Fibroblast of lung (primary cell): ENCODE data around the gene SLC25A42. TPM values are rescaled to one million over a fixed set of nuclear protein-coding genes. Genes with fewer than 3 reads are reported as not detected.
"Not testable (repeated sequence)": the region's sequence is repeated elsewhere in the genome, so short reads cannot be mapped to it uniquely, and the experiment has no call there.

Experiments used
- DNase-seq, 2 donors: peaks; one replicate each; pipeline versions ENCODE4 v3.0.0 to v3.0.0-alpha.2; 2010; ENCODE audit warnings: low read depth in 2 of 2
- H2AFZ ChIP-seq: 2 replicates; pipeline ENCODE4 v1.5.1; 2012; ENCODE audit warnings: low read length, control low read depth, inconsistent platforms
- H3K27ac ChIP-seq: 2 replicates; pipeline ENCODE4 v1.5.1; 2011; ENCODE audit warnings: low read length, control low read depth; ENCODE audit not compliant: insufficient read depth
- H3K27me3 ChIP-seq: 2 replicates; pipeline ENCODE4 v1.5.1; 2011; ENCODE audit warnings: mild to moderate bottlenecking, low read length; ENCODE audit not compliant: control insufficient read depth, insufficient read depth
- H3K36me3 ChIP-seq: 2 replicates; pipeline ENCODE4 v1.5.1; 2011; ENCODE audit warnings: low read length; ENCODE audit not compliant: control insufficient read depth, insufficient read depth
- H3K4me1 ChIP-seq: 2 replicates; pipeline ENCODE4 v1.5.1; 2011; ENCODE audit warnings: low read length; ENCODE audit not compliant: control insufficient read depth, insufficient read depth; ENCODE audit errors: extremely low read depth
- H3K4me2 ChIP-seq: 2 replicates; pipeline ENCODE4 v1.5.1; 2011; ENCODE audit warnings: low read length, control low read depth; ENCODE audit not compliant: insufficient read depth; ENCODE audit errors: extremely low read depth
- H3K4me3 ChIP-seq, 4 experiments: fragments of 200-600 bp in 1 of 4; sonication (generic) in 1 of 4; replicated peaks in 1 of 4; 2 replicates each; pipeline ENCODE4 v1.5.1; 2011 to 2016; ENCODE audit warnings: low read length in 4 of 4, low read depth in 3 of 4, mild to moderate bottlenecking in 3 of 4, control low read depth in 2 of 4, inconsistent platforms in 1 of 4, mixed read lengths in 1 of 4; ENCODE audit not compliant: insufficient read depth in 1 of 4; ENCODE audit errors: control extremely low read depth in 1 of 4
- H3K79me2 ChIP-seq: 2 replicates; pipeline ENCODE4 v1.5.1; 2012; ENCODE audit warnings: mild to moderate bottlenecking, low read length, inconsistent platforms; ENCODE audit not compliant: control insufficient read depth, insufficient read depth
- H3K9ac ChIP-seq: 2 replicates; pipeline ENCODE4 v1.5.1; 2011; ENCODE audit warnings: mild to moderate bottlenecking, low read length, control low read depth; ENCODE audit not compliant: insufficient read depth
- H3K9me3 ChIP-seq: 2 replicates; pipeline ENCODE4 v1.5.1; 2012; ENCODE audit warnings: low read depth, low read length; ENCODE audit not compliant: control insufficient read depth, insufficient read depth
- H4K20me1 ChIP-seq: 2 replicates; pipeline ENCODE4 v1.5.1; 2011; ENCODE audit warnings: low read length; ENCODE audit not compliant: control insufficient read depth, insufficient read depth; ENCODE audit errors: extremely low read depth
- EZH2 ChIP-seq: IDR thresholded peaks from 2 replicates; pipeline ENCODE4 v1.5.1; 2012; ENCODE audit warnings: low read length, control low read depth, mild to moderate bottlenecking; ENCODE audit errors: missing control alignments
- polyA minus RNA-seq: library from RNA; depleted of rRNA, polyadenylated mRNA; stranded (reverse); fragments of >200 nt; gene quantifications from 2 replicates; pipeline ENCODE4 v1.2.3, GENCODE V29; 2011; ENCODE audit warnings: low replicate concordance
- polyA plus RNA-seq, 2 donors: library from polyadenylated mRNA; depleted of rRNA in 1 of 2; stranded (reverse) in 1 of 2; unstranded in 1 of 2; fragments of >200 nt; gene quantifications; 2 replicates each; pipeline ENCODE4 v1.2.1, GENCODE V29; 2011 to 2012; ENCODE audit warnings: missing spikeins in 1 of 2
- total RNA-seq: library from RNA; depleted of rRNA; stranded (reverse); fragments of >200 nt; gene quantifications from 2 replicates; pipeline ENCODE4 v1.2.1, GENCODE V29; 2014
- TF ChIP-seq, protein P1 (sequence below), 2 donors: IDR thresholded peaks in 1 of 2; conservative IDR thresholded peaks in 1 of 2; 1 replicate in 1 of 2; 2 replicates in 1 of 2; pipeline ENCODE4 v1.5.1; 2011 to 2012; ENCODE audit warnings: low read length in 2 of 2, control low read depth in 1 of 2, inconsistent platforms in 1 of 2, low read depth in 1 of 2, mild to moderate bottlenecking in 1 of 2

SLC25A42 gene
- total RNA-seq (4.9 and 7.1 TPM in 2 replicates), polyA plus RNA-seq (3.5 and 3.6 TPM in 2 replicates), polyA minus RNA-seq (4.8 and 11.4 TPM in 2 replicates)
- polyA plus RNA-seq (2012): 5.6 and 5.9 TPM in 2 replicates

DNA sequence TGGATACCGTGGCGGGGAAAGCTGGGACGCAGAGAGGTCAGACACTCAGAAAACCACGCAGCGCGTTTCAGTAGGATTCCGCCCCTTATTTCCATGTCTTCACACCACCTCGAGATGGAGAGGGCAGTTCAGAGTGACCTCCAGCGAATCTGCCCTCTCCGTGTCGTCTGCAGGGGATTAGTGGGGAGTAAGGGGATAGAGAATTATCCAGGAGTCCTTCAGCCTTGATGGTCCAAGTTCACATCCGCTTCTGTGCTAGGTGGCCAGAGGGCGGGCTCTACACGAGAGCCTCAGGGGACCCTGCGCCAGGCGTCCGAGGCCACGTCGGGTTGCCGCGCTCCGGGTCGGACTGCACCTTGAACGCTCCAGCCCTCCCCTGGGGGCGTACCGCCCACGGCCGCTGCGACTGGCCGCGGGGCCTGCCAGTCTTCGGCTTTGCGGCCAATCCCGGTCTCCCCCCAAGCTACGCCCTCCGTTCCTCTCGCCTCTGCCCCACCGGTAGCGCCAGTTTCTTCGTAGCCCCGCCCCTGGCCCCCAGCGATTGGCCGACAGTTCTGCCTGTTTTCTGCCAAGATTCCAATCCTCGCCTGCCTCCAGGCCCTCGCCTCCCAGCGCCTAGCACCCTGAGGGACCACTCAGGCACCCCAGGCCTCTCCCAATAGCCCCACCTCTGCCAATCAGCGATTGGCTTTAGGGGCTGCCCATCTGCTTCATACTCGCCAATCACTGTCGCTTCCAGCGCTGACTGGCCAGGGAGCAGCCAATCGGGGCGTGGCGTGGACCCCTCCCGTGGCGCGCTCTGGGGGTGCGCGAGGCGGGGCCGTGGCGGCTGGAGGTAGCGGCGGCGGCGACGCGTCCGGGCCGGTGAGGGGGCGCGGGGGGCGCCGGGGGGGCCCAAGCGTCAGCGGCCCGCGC lies at the start of gene SLC25A42:
TSS of gene SLC25A42 (plus strand) at position 812 of the 915 bp plus-strand sequence. CDS start 32,131 bp downstream, outside the sequence.
- H3K79me2 ChIP-seq: no peaks in the 10 kb centered on the region
- no peaks in the 10 kb centered on the region for H4K20me1 ChIP-seq
- peak within 1 kb of the TSS; percentile 47 for H3K27ac ChIP-seq
- peak within 1 kb of the TSS; percentile 71 for H2AFZ ChIP-seq
- H3K9me3 ChIP-seq: no peaks in the 10 kb centered on the region
- H3K4me3 ChIP-seq: peak within 1 kb of the TSS; percentile 67 to 79 (median 76)
- no peaks in the 10 kb centered on the region for H3K27me3 ChIP-seq
- peak; percentile 100 for DNase-seq
- H3K36me3 ChIP-seq: peaks cover 4% of the 10 kb centered on the region
- TF ChIP-seq EZH2: no peak
- TF ChIP-seq, protein P1, sequence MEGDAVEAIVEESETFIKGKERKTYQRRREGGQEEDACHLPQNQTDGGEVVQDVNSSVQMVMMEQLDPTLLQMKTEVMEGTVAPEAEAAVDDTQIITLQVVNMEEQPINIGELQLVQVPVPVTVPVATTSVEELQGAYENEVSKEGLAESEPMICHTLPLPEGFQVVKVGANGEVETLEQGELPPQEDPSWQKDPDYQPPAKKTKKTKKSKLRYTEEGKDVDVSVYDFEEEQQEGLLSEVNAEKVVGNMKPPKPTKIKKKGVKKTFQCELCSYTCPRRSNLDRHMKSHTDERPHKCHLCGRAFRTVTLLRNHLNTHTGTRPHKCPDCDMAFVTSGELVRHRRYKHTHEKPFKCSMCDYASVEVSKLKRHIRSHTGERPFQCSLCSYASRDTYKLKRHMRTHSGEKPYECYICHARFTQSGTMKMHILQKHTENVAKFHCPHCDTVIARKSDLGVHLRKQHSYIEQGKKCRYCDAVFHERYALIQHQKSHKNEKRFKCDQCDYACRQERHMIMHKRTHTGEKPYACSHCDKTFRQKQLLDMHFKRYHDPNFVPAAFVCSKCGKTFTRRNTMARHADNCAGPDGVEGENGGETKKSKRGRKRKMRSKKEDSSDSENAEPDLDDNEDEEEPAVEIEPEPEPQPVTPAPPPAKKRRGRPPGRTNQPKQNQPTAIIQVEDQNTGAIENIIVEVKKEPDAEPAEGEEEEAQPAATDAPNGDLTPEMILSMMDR (conservative IDR thresholded peaks at IDR 0.05 in 1 of 2, IDR thresholded peaks at IDR 0.05 in 1 of 2; ENCODE audit: low read depth in 1 of 2, low read length in 2 of 2): no peak
- H3K4me1 ChIP-seq: peaks cover 17% of the 10 kb centered on the region
- H3K4me2 ChIP-seq: peak within 1 kb of the TSS; percentile 99
- H3K9ac ChIP-seq: peak within 1 kb of the TSS; percentile 60

DNA sequence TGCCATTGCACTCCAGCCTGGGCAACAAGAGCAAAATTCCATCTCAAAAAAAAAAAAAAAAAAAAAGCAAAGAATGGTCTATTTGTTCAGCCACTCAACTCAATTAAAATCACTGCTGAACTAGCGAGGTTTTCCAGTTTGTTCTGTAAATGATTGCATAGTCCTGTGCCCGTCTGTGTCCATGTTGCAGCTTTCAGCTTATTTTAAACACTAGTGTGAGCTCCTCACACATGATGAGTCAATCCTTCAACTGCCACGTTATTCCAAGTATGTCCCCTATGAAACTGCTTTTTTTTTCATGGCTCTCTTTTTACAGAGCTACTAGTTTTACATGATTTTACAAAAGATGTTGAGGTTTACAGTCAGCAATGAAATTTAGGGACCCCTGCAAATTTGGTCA lies 42.7 kb upstream of the SLC25A42 start:
- peaks cover 58% of the 10 kb centered on the region for H3K79me2 ChIP-seq
- TF ChIP-seq EZH2: no peak
- TF ChIP-seq, protein P1 (conservative IDR thresholded peaks at IDR 0.05 in 1 of 2, IDR thresholded peaks at IDR 0.05 in 1 of 2; ENCODE audit: low read depth in 1 of 2, low read length in 2 of 2): no peak
- peak; percentile 50 to 70 for DNase-seq
- peaks cover 4% of the 10 kb centered on the region for H3K4me1 ChIP-seq
- no peak overlapping the region for H3K4me3 ChIP-seq
- H3K9ac ChIP-seq: no peak overlapping the region
- no peaks in the 10 kb centered on the region for H3K27me3 ChIP-seq
- H3K9me3 ChIP-seq: no peaks in the 10 kb centered on the region
- H3K4me2 ChIP-seq: peak overlapping the region; percentile 40
- H2AFZ ChIP-seq: no peak overlapping the region
- H4K20me1 ChIP-seq: no peaks in the 10 kb centered on the region
- peak overlapping the region; percentile 50 for H3K27ac ChIP-seq
- H3K36me3 ChIP-seq: peaks cover 23% of the 10 kb centered on the region

DNA sequence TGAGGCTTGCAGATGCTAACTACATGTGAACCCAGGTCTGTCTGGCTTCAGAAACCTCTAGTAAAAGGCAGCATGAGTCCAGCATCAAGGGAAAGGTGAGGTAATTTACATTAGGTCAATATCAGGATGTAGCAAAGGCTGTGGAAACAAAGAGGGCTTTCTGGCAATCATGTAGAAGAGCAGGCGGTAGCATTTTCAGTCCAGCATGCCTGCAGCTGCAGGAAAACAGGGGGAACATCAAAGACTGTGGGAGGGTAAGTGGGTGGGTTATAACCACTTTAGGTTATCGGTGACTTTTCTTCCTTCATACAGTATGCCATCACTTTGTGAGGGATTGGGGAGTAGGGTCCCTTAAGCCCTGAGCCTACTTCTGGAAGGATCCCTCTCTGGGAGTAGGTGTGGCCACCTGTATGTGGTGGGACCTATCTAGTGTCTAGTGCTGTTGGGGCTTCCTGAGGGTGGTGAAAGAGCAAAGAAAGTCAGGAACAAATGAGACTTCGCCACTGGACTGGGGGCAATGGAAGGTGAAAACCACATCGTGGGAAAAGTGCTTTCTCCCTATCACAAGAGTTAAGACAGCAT lies 41.3 kb upstream of the SLC25A42 start:
- Histone ChIP-seq H3K4me1 (peaks cover 4% of the 10 kb centered on the region), H3K79me2 (peaks cover 58% of the 10 kb centered on the region), H3K9me3 (no peaks in the 10 kb centered on the region), H3K9ac (no peak overlapping the region), H4K20me1 (no peaks in the 10 kb centered on the region), H3K4me3 (no peak overlapping the region), H2AFZ (no peak overlapping the region), H3K27ac (peak overlapping the region; percentile 14), H3K27me3 (no peaks in the 10 kb centered on the region), H3K36me3 (peaks cover 25% of the 10 kb centered on the region), H3K4me2 (no peak overlapping the region)
- TF ChIP-seq, protein P1 (conservative IDR thresholded peaks at IDR 0.05 in 1 of 2, IDR thresholded peaks at IDR 0.05 in 1 of 2; ENCODE audit: low read depth in 1 of 2, low read length in 2 of 2): no peak
- no peak for TF ChIP-seq EZH2
- DNase-seq: no peak

GRCh38 chr19:19023376-19023775 lies 40.4 kb upstream of the SLC25A42 start:
- H3K79me2 ChIP-seq: peaks cover 61% of the 10 kb centered on the region
- not testable (repeated sequence) for H4K20me1 ChIP-seq

More at GRCh38 chr19:19023376-19023775, 40.4 kb upstream of the SLC25A42 start:
- not testable (repeated sequence) for H3K4me1 ChIP-seq, H3K27me3 ChIP-seq, H2AFZ ChIP-seq, H3K9ac ChIP-seq, H3K9me3 ChIP-seq, DNase-seq, H3K4me2 ChIP-seq, H3K4me3 ChIP-seq
- Histone ChIP-seq H3K36me3 (peaks cover 26% of the 10 kb centered on the region), H3K27ac (peak overlapping the region; percentile 14)
